GM19467 (cell line): ENCODE data around the gene RERE.

Experiments
- ATAC-seq: cut with Tn5 transposase; IDR thresholded peaks from one replicate; pipeline ENCODE4 v1.9.1; 2021; ENCODE audit warnings: mild to moderate bottlenecking, moderate library complexity; ENCODE audit not compliant: unreplicated experiment

The RERE gene

DNA sequence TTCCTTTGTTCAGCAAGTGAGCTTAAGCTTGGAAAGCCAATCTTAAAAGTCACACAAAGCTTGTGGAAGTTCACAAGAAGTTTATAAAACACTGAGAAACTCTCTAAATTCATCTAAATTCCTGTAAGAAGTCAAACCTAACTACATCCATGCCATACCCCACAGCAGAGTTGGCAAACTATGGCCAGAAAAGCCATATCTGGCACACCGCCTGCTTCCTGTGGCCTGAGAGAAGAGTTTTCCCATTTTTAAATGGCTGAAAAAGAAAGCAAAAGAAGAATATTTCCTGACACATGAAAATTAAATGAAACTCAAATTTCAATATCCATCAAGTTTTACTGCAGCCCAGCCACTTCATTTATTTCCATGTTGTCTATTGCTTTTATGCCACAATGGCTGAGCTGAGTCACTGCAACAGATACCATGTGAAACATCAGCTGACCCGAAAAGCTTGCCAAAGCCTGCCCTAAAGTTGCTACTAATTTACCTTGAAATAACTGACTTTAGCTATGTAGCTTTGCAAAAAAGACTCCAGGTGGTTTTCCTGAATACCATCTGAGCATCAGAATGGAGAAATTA, 262.4 kb downstream of the RERE start:
- ATAC-seq: no peak

DNA sequence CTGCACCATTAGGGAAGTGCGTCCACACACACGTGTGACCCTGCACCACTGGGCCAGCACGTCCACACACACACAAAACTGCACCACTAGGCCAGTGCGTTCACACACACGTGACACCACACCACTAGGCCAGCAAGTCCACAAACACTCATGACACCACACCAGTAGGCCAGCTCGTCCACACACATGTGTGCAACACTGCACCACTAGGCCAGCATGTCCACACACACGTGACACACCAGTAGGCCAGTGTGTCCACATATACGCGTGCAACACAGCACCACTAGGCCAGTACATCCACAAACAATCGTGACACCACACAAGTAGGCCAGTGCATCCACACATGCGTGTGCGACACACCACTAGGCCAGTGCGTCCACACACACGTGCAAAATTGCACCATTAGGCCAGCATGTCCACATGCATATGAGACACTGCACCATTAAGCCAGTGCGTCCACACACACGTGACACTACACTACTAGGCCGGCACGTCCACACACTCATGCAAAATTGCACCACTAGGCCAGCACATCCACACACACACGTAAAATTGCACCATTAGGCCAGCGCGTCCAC, 264.5 kb downstream of the RERE start:
- no peak for ATAC-seq

DNA sequence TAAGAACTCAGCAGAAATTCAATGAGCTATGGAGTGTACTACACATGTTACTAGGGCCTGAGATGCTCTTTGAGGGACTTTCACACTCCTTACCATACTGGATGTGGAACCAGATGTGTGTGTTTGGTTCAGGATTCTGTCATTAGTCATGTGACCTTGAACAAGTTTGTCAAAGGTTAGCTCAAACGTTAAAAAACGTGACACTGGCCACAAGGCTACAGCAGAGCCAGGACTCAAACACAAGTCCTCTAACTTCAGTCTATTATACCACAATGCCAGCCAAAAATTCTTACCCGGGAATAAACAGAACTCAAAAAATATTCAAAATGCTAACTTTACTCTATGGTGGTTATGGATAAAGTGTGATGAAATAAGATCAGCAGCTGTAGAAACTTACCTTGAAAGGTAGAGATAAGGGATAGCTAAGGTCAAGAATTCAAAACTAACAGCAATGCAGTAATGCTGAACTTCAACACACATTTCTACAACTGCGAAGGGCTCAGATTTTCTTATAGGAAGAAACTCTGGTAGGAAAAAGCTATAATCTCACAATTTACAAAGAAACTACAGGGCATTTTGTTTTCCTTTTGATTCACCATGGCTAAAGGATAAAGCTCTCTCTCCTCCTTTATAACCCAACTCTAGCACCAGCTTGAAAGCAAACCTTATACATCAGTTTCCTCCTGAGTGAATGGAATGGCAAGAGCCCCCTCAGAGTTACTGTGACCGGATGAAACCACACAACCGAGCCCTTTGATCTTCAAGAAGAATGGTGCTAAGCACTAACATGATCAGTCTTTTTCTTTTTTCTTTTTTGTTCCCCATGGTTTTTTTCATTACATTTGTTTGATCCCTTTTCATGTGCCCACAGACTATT, 265.6 kb downstream of the RERE start:
- no peak for ATAC-seq

DNA sequence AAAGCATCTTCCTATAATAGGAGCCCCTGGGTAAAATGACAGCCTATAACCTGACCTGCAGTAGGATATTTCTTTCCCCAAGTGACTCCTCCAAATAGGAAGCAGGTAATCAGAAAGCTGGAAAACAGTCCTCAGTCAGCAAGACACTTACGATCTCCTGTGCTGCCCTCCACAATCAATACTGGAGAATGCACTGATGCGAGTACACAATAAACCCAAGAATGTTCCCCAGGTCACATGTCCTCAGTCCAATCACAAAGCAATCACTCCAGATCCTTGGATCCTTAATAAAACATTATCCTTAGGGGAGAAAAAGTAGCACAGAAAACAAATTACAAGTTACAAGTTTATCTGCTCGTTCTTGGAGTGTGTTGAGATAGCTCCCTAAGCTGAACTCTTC, 266.4 kb downstream of the RERE start:
- ATAC-seq: no peak

DNA sequence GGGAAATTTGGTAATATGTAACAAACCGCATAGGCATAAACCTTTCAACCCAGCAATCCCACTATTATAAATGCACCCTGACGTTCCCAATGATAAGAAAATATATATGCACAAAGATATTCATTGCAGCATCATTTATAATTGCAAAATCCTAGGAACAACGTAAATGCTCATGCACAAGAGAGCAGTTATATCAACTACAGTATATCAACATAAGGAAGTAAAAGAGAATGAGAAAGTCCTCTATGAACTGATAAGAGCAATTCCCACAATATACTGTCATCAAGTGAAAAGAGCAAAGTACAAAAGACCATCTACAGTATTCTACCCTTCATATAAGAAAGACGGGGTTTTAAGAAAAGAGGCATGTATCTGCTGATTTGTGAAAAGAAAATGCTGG, 269.6 kb downstream of the RERE start:
- ATAC-seq: no peak

DNA sequence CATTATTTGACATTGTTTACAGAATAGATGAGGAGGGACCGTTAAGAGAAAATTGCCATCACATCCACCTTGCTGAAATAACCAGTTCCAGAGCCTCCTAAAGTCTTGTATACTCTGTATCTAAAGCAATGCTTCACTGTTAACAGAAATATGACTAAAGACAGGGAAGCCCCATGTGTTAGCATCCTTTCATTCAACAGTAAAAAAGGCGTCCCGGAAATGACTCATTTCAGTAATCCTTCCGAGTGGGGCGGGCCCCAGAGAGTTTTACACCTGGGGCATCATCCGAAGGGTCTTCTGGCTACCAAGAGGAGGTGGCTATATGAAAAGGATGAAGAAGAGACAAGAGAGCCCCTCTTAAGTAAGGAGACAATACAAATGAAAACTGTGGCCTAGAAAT, 272.4 kb downstream of the RERE start:
- ATAC-seq: no peak

DNA sequence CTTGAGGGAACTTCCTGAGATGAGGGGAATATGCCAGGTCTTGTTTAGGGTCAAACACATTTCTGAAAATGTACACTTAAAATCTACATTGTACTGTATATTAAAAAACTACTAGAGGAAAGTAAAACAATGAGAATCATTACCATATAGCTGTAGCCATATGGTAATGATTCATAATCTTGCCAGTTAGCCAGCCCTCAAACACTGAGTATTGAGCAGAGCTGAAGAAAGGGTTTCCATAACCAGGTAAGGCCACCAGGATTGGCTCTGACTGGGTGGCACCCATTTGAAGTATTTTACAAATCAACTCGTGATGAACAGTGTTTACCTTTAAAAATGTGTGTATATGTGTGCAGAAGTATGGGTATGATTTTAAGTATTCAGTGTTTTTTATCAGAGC, 272.8 kb downstream of the RERE start:
- no peak for ATAC-seq

DNA sequence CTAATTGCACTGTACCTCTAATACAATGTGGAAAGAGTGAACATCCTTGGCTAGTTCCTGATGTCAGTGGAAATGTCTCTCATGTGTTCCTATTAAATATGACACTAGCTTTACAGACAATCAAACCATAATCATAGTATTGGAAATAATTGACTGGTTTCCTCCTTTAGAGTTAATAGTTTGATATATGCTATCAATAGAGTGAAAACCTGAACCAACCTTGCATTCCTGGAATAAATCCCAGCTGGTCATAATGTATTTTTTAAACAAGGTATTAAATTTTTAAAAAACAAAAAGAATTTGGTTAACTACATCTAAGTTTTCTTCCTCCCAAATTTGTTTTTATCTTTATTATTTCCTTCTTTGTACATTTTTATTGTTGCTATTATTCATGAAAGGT, 273.5 kb downstream of the RERE start:
- ATAC-seq: no peak

DNA sequence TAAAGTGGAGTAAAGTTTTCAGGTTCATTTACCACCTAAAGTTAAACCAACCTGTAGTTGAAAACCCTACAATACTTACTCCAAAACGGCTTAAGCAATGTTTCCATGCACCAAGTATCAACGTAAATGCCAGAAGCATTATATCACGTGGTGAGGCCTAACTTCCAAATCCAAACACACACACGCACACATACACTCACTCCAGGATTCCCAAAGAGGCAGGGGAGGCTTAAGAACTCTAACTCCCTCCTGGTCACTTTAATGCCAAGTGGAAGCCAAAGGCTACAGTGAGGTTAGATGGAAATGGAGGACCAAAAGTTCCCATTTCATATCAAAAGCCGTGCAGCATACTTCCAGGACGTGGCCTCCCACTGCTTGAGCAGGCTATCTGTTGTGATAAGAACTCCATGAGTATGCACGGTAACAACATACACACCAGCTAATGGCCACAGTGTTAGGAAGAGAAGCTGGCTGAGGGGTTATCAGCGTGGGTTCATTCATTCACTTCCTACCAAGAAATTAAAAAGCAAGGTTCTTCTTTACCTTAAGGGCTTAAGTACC, 275.4 kb downstream of the RERE start:
- no peak for ATAC-seq

DNA sequence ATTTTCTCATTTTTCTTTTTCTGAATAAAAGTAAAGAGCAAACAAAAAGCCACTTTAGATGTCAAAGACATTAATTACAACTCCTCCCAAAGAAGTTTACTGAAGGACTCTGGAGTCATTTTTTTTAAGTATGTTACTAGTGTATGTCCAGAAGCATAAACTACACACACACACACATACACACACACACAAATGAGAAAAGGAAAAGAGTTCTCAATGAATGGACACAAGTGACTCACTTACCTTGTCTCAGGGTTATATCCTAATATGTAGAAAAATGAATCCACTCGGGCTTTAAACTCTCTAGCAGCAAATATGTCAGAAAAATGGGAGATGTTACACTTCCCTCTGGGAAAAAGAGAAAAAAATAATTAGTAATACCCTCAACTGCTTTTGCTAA, 276.5 kb downstream of the RERE start:
- no peak for ATAC-seq

DNA sequence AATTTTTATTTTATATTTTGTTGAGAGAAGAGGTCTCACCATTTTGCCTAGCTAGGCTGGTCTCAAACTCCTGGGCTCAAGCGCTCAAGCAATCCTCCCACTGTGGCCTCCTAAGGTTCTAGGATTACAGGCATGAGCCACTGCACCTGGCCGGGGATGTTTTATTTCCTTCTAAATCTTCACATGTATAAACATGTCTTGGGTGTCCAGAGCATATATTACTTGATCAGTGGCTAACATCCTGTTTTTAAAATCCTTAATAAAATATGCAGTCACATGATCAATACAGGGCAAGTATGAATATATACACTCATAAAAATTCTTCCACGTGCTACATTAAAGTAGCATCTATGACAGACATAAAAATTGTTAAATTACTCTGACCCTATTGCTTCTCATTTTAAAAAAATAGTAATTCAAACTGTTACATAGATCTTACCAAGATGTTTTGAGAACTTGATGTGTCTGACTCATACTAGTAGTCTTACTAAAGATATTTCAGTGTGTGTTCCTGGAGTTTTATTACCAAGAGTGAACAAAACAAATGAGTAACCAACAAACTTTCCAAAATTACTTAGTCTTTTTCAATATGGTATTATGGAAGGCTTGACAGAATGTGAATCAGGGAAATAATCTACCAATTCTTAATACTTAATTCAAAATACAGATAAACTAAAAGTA, 277.0 kb downstream of the RERE start:
- ATAC-seq: no peak

DNA sequence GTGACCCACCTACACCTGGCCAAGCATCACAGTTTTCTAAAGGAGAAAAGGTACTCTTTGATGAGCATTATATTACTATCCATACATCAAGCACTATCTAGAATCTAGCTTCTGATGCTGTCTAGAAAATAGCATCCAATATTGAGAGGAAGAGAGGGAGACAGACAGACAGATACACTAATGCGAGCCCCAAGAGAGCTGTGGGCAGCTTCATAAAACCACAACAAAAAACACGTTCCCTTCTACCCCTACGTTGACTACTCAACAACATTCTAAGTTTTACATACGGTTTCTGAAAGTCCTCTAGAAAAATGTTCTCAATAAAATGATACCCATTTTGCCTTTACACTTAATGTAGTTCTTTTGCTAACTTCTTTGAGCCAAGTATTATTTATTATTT, 277.8 kb downstream of the RERE start:
- no peak for ATAC-seq

DNA sequence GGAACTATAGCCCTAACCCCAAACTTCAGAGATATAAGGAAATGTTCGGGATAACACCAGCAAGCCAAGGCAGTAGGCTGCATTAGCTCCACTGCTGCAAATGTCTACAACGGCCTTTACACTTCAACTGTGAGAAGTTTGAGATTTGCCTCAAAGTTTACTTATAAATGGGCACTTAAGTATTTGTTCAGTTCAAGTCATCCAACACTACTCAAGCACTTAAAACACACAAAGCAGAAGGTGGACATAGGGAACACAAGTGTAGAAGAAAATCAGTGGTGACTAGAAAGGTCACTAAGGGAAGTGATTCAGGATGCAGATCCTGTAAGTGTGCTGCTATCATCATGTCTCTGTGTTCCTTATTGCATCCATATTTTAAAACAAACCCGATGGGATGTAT, 278.9 kb downstream of the RERE start:
- no peak for ATAC-seq

DNA sequence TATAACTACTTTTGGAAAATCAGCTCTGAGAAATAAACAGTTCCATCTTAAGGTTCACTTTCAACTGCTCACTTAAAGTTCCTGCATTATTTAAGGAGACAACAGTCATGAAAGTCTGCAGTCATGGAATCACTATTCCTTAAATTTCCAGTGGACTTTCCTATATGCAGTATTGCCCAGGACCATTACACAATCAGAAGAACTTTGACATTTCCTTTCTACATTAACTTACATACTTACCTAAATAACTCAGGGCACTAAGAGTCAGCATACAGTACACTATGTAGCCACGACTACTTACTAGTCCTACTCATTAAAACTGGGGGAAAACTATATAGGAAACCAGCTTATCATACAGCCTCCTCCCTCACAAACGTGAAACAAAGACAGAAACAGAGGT, 279.4 kb downstream of the RERE start:
- no peak for ATAC-seq

DNA sequence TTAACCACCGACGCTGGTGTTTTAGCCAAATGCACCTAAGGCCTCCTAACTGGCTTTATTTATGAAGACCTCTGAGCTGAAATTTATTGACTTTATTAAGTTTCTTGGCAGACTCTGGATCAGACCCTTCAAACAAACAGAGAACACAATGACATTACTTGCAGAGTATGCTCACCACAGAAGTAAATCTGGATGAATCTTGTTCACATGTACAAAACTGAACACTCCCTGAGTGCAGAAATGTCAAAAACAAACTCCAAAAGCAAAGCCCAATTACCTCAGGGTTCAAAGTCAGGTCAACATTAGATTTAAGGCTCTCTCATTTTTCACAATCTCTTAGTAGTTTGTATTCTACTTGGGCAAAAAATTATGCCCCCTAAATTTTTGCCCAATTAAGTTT, 280.9 kb downstream of the RERE start:
- ATAC-seq: no peak

DNA sequence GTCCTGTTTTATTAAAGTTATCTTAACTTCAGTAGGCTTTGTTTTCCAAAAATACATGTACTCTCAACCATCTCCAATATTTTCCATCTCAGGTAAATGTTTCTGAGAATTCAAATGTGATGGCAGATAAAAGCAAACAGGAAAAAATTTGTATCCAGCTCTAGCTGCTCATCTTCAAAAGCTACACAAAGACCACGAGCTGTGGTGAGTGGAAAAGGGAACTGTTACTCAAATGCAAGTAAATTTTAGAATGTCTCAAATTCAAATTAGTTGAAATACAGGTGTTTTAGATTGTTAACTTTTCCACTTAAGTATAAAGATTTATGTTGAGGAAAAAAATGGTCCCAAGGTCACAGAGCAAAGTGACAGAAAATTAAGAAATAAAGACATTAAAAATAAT, 283.5 kb downstream of the RERE start:
- ATAC-seq: no peak

DNA sequence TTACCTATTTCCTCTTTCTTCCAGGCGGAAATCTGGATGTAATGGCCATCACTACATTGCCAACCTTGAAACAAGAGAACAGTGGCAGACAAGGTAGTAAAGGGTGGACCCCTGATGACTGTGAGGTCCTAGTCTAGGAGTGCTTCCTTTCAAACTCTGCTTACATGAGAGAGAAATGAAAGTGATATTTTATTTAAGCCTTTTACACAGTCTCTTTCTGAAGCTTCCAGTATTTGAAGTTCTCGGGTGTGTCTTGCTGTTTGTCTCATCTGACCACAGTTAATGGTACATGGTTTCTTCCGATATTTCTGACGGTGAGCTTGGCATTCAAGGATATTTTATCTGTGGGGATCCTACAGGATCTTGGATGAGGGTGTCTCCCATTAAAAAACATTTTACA, 284.3 kb downstream of the RERE start:
- peak; percentile 85 for ATAC-seq

DNA sequence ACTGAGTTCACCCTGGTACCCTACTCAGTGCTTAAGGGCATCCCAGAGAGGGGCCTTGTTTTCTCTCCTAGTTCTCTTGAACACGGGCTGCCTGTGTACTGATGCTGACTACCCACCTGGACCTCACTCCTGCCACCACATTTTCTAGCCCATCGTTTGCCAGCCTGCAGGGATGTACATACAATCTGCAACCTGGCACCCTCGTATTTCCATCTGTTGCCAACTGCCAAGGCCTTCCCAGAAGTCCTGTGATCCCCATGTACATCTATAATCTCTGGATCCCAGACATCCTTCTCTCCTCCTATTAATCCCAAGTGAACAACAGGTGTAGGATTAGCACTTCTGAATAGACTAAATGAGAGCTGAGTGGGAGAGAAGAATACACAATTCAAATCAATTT, 287.5 kb downstream of the RERE start:
- no peak for ATAC-seq

DNA sequence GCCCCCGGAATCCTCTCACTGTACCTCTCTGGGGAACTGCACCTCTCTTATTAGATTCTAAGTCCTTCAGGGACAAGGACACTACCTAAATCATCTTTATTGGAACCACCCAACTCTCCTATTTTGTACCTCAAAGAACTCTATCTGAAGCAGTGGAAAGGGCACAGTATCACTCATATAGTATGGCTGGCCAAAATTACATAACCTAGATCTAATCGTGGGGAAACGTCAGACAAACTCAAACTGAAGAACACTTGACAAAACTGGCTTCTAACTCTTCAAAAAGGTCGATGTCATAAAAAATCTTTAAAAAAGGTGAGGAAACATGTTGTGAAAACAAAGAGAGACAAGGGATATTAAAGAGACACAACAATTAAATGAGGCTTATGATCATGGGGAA, 289.5 kb downstream of the RERE start:
- no peak for ATAC-seq

DNA sequence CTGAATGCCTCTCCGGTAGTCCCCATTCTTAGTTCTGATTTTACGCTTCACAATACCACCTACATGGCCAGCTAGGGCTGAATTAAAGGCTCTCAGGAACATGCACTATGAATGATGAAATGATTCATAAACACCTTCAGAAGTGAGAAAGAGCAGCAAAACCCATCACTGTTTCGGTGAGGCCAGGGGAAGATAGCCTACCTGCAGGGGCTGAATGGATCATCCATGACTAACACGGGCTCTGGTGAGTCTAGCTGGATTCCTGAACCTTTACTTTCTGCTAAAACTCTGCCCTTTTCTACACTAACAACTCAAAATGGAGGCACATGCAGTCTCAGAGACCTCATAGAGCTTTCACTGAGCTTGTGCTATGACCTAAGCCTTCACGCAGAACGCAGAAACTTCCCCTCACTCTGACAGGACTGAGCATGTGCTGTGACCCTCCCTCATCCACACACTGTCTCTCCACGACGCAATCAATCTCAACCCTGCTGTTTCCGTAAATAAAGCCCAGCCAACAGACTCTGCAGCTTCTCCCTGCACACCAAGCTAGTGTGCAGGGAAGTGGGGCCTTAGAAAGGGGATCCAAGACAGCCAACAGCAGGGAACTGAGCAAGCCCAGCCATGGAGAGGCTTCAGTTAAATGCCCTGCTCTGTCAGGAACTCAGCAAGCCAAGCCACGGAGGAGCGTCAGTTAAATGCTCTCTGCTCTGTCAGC, 291.7 kb downstream of the RERE start:
- ATAC-seq: no peak

DNA sequence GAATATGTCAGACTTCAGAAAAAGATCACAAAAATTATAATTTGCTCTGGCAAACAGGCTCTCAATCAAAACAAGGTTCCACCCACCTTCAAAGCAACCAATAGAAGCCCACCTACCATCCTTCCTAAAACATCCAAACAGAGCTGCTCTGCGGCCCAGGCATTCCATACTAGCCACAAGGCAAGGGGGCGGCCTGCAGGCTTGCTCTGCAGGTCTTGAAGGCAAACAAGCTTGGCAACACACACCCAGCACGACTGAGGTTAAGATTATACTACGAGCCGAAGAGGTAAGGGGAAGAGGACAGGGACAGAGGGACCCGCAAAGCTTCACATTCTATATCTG, 292.3 kb downstream of the RERE start:
- ATAC-seq: no peak
